Placental epithelial cell (primary cell): ENCODE measurements around the gene CAPN5. TPM values are rescaled to one million over a fixed set of nuclear protein-coding genes. Genes with fewer than 3 reads are reported as not detected.

Experiments
- total RNA-seq: library from RNA; depleted of rRNA; stranded (reverse); fragments of >200 nt; gene quantifications from 2 replicates; pipeline ENCODE4 v1.2.3, GENCODE V29; 2012

CAPN5 gene
- total RNA-seq: 7.2 and 14.9 TPM in 2 replicates

DNA sequence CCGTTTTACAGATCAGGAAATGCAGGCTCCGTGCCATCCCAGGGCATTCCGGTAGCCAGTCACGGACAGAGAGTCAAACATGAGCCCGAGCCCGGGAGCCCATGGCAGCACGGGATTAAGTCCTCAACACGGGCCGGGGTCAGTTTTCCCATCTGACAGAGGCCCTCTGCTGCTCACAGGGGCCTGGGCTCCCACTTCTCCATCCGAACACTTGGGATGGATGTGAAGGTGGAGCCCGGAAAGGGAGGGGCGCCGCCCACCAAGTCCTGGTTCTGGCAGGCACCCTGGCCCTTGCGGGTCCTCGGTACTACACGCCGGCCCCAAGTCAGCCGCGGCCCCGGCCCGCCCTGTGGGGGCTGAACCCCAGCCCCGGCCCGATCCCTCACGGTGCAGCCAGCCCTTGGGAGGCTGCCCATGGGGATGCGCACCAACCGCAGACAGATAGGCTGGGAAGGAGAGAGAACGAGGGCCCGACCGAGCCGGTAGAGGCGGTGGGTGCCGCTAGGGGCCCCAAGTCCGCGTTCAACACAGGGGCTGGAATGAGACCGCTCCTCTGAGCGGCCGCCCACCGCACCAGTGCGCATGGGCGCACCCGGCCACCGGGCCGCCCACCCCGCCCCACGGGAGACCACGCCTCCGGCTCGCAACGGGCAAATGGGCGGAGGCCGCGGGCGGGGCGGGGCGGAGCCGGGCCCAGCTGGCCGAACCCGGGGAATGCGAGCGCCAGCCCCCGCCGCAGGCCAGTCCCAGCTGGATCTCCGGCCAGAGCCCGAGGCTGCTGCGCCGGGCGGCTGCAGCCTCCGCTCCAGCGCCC, at the start of gene CAPN5:
CAPN5 (plus strand) TSS at position 743 of the 814 bp plus-strand sequence. CDS start 17,916 bp downstream, outside the sequence.

GRCh38 chr11:77102246-77103210, 35.8 kb downstream of the CAPN5 start, which contains the start of gene OMP:
Gene OMP (plus strand): TSS chr11:77102840. CDS start chr11:77102840, 0 bp downstream.

GRCh38 chr11:77127920-77128691, 61.3 kb downstream of the CAPN5 start, which contains the start of gene MYO7A:
Gene MYO7A (plus strand): TSS chr11:77128246. CDS start chr11:77130635, 2,389 bp downstream.

Other genes with a start within 250 kb of the CAPN5 start
- gene ACER3, start 206.1 kb upstream of the CAPN5 start, total RNA-seq: 7.9 and 8.5 TPM in 2 replicates
- not detected in 2 replicates for gene B3GNT6, start 32.6 kb upstream of the CAPN5 start, total RNA-seq
- not detected in 2 replicates for gene OMP, start 35.9 kb downstream of the CAPN5 start, total RNA-seq
- 0.39 and 0.43 TPM in 2 replicates for gene MYO7A, start 61.3 kb downstream of the CAPN5 start, total RNA-seq
- gene GDPD4, start 234.7 kb downstream of the CAPN5 start, total RNA-seq: not detected in 2 replicates